Fibroblast of villous mesenchyme (primary cell): ENCODE results near the gene SCAND1. TPM values are rescaled to one million over a fixed set of nuclear protein-coding genes. Genes with fewer than 3 reads are reported as not detected.

Experiments
- DNase-seq: peaks from one replicate; pipeline ENCODE4 v3.0.0-alpha.2; 2010; ENCODE audit warnings: low read depth
- H3K4me3 ChIP-seq: 2 replicates; pipeline ENCODE4 v1.5.1; 2011; ENCODE audit warnings: low read depth, mild to moderate bottlenecking, low read length
- CTCF ChIP-seq: IDR thresholded peaks from 2 replicates; pipeline ENCODE4 v1.5.1; 2012; ENCODE audit warnings: low read depth, mild to moderate bottlenecking, low read length; ENCODE audit not compliant: insufficient read depth
- small RNA-seq: library from RNA; depleted of rRNA; stranded (forward); fragments of <200 nt; gene quantifications from one replicate; pipeline ENCODE3, GENCODE V24; 2012
- total RNA-seq: library from RNA; depleted of rRNA; stranded (reverse); fragments of >200 nt; gene quantifications from 2 replicates; pipeline ENCODE4 v1.2.3, GENCODE V29; 2012

Gene SCAND1
- total RNA-seq, 1 donor, result 41.0 TPM

- DNase-seq, result peak; percentile 17
- TF ChIP-seq CTCF, result no peak
- H3K4me3 ChIP-seq, result no peak overlapping the region
Measured at GRCh38 chr20:35903843-35904242, 50.5 kb downstream of the SCAND1 start.

Small RNA genes lying within 50 kb of the gene (small RNA-seq; reads per million reads assigned to genes)
- gene RNU6-937P, result not detected

Other genes starting within 250 kb of the SCAND1 start
- 279 and 372 TPM in 2 replicates for gene RBM39, start 212.2 kb downstream of the SCAND1 start, total RNA-seq
- gene PHF20, start 182.5 kb downstream of the SCAND1 start, total RNA-seq, result 32.5 and 34.5 TPM in 2 replicates
- 1.7 and 4.5 TPM in 2 replicates for gene CNBD2, start 14.1 kb upstream of the SCAND1 start, total RNA-seq
- gene EPB41L1, start 200.2 kb upstream of the SCAND1 start, total RNA-seq, result 9.1 and 12.6 TPM in 2 replicates